GM12878 (cell line): ENCODE data around the gene TKT.

ENCODE experiments used
- EZH2 ChIP-seq: IDR thresholded peaks from 2 replicates; pipeline ENCODE4 v1.6.1; 2012; ENCODE audit warnings: low read depth, mild to moderate bottlenecking, control low read depth, inconsistent platforms, low read length, borderline replicate concordance; ENCODE audit not compliant: control insufficient read depth
- NBN ChIP-seq: fragments of 450-650 bp; IDR thresholded peaks from 2 replicates; pipeline ENCODE4 v1.6.1; 2016
- TF ChIP-seq, protein P1 (sequence below): IDR thresholded peaks from 2 replicates; pipeline ENCODE4 v1.6.1; 2012; ENCODE audit warnings: low read depth, low read length, improper control_type of control experiment
- TF ChIP-seq, protein P2 (sequence below), 3 experiments: IDR thresholded peaks in 2 of 3; conservative IDR thresholded peaks in 1 of 3; 2 replicates each; pipeline ENCODE4 v1.5.1; 2011; ENCODE audit warnings: low read depth in 3 of 3, low read length in 3 of 3, mild to moderate bottlenecking in 3 of 3, control low read depth in 2 of 3, moderate library complexity in 2 of 3, inconsistent platforms in 1 of 3, mixed read lengths in 1 of 3; ENCODE audit not compliant: control insufficient read depth in 2 of 3, insufficient read depth in 1 of 3; ENCODE audit errors: extremely low read depth in 1 of 3

DNA sequence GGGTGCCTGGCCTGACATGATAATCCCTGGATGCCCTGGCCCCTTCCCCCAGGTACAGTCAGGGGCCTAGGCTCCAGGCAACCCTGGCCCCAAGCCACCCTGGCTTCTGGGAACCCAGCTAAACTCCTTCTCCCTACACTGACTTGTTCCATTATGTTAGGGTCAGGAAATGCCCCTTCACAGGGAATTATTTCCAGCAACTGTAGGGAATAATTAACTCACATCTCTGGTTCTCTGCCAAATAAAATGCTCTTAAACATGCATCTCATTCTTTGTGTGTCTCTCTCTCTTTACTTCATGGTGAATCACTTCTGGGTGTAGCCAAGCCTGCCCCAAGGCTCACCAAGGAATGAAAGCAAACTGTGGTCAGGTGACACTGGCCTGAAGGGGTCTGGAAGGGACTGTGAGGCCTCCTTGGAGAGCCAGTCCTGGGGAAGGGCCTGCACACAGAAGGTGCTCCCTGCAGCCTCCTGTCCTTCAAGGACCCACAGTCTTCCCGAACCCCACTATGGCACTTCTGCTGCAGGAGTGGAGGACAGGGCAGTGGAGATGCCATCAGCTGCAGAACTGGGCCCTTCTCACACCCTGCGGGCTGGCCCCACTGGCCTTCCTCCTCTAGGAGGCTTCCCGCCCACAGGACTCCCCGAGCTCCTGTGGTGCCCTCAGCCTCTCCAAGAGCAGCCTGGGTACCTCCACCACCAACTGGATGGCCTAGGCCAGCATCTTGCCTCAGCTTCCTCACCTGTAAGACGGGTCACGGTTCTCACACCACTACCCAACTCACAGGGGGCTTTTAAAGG, 17.6 kb downstream of the TKT start:
- TF ChIP-seq, protein P1, sequence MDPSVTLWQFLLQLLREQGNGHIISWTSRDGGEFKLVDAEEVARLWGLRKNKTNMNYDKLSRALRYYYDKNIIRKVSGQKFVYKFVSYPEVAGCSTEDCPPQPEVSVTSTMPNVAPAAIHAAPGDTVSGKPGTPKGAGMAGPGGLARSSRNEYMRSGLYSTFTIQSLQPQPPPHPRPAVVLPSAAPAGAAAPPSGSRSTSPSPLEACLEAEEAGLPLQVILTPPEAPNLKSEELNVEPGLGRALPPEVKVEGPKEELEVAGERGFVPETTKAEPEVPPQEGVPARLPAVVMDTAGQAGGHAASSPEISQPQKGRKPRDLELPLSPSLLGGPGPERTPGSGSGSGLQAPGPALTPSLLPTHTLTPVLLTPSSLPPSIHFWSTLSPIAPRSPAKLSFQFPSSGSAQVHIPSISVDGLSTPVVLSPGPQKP, result no peak
- TF ChIP-seq, protein P2, sequence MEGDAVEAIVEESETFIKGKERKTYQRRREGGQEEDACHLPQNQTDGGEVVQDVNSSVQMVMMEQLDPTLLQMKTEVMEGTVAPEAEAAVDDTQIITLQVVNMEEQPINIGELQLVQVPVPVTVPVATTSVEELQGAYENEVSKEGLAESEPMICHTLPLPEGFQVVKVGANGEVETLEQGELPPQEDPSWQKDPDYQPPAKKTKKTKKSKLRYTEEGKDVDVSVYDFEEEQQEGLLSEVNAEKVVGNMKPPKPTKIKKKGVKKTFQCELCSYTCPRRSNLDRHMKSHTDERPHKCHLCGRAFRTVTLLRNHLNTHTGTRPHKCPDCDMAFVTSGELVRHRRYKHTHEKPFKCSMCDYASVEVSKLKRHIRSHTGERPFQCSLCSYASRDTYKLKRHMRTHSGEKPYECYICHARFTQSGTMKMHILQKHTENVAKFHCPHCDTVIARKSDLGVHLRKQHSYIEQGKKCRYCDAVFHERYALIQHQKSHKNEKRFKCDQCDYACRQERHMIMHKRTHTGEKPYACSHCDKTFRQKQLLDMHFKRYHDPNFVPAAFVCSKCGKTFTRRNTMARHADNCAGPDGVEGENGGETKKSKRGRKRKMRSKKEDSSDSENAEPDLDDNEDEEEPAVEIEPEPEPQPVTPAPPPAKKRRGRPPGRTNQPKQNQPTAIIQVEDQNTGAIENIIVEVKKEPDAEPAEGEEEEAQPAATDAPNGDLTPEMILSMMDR (IDR thresholded peaks at IDR 0.05 in 2 of 3, conservative IDR thresholded peaks at IDR 0.05 in 1 of 3; ENCODE audit: control insufficient read depth in 2 of 3, extremely low read depth in 1 of 3, insufficient read depth in 1 of 3, low read depth in 3 of 3, low read length in 3 of 3), result no peak
- TF ChIP-seq NBN (no peak), EZH2 (no peak)
